ENCODE results near the gene HPCAL4. TPM values are rescaled to one million over a fixed set of nuclear protein-coding genes. Genes with fewer than 3 reads are reported as not detected.

HPCAL4 gene
- total RNA-seq, 1 experiment from 2014 or later: 0.14 TPM

- POLR2A ChIA-PET: no interaction called here
- CTCF ChIA-PET: interaction anchor here (1.2 kb wide), 1 partner anchor 18 kb away, joined by 7 read pairs; no protein-coding TSS in a partner anchor
- Mint-ChIP-seq H3K27ac (ENCODE audit: unreplicated experiment) (no peak overlapping the region), H3K4me3 (ENCODE audit: unreplicated experiment) (no peak overlapping the region), H3K4me1 (ENCODE audit: low read depth, unreplicated experiment) (peaks cover 10% of the 10 kb centered on the region), H3K9me3 (ENCODE audit: unreplicated experiment) (no peaks in the 10 kb centered on the region), H3K36me3 (ENCODE audit: insufficient read depth, unreplicated experiment) (peaks cover 22% of the 10 kb centered on the region), H3K27me3 (ENCODE audit: insufficient read depth, unreplicated experiment) (peaks cover 4% of the 10 kb centered on the region)
- DNase-seq: no peak
- H3K4me3 ChIP-seq (ENCODE audit: low read depth, low read length): no peak overlapping the region
- H3K36me3 ChIP-seq (ENCODE audit: control insufficient read depth, insufficient read depth, low read length): no peaks in the 10 kb centered on the region; the same call in none of the 2 replicates
- intact Hi-C loops (cut with micrococcal nuclease; ENCODE audit: unreplicated experiment): no loop called here
- no peaks in the 10 kb centered on the region for H3K27me3 ChIP-seq (replicated peaks; ENCODE audit: control insufficient read depth, insufficient read depth, low read length)
- BruUV-seq (replicated peaks): no TSS peak
- H3K9me3 ChIP-seq: no peaks in the 10 kb centered on the region
- no peak for TF ChIP-seq CTCF (IDR thresholded peaks at IDR 0.05; ENCODE audit: insufficient read depth in 1 of 2, low read depth in 1 of 2, low read length in 1 of 2, severe bottlenecking in 1 of 2, unreplicated experiment in 1 of 2)
- H3K4me1 ChIP-seq: peaks cover 11% of the 10 kb centered on the region; the same call in 1 of the 2 replicates
Observed at GRCh38 chr1:39737546-39738169, 46.4 kb upstream of the HPCAL4 start.

GRCh38 chr1:39735731-39736130 lies 44.5 kb upstream of the HPCAL4 start:
- intact Hi-C loops (cut with micrococcal nuclease; ENCODE audit: unreplicated experiment): no loop called here
- no peak for TF ChIP-seq CTCF (IDR thresholded peaks at IDR 0.05; ENCODE audit: insufficient read depth in 1 of 2, low read depth in 1 of 2, low read length in 1 of 2, severe bottlenecking in 1 of 2, unreplicated experiment in 1 of 2)
- H3K4me3 Mint-ChIP-seq (ENCODE audit: unreplicated experiment): no peak overlapping the region
- Histone ChIP-seq H3K27me3 (replicated peaks; ENCODE audit: control insufficient read depth, insufficient read depth, low read length) (no peaks in the 10 kb centered on the region), H3K4me1 (peaks cover 11% of the 10 kb centered on the region; the same call in 1 of the 2 replicates), H3K4me3 (ENCODE audit: low read depth, low read length) (no peak overlapping the region), H3K9me3 (no peaks in the 10 kb centered on the region), H3K36me3 (ENCODE audit: control insufficient read depth, insufficient read depth, low read length) (no peaks in the 10 kb centered on the region)
- H3K4me1 Mint-ChIP-seq (ENCODE audit: low read depth, unreplicated experiment): peaks cover 10% of the 10 kb centered on the region
- H3K27me3 Mint-ChIP-seq (ENCODE audit: insufficient read depth, unreplicated experiment): peaks cover 4% of the 10 kb centered on the region
- no peak overlapping the region for H3K27ac Mint-ChIP-seq (ENCODE audit: unreplicated experiment)
- ChIA-PET CTCF (no interaction called here), POLR2A (no interaction called here)
- H3K9me3 Mint-ChIP-seq (ENCODE audit: unreplicated experiment): no peaks in the 10 kb centered on the region
- no peak for DNase-seq
- H3K36me3 Mint-ChIP-seq (ENCODE audit: insufficient read depth, unreplicated experiment): peaks cover 6% of the 10 kb centered on the region
- BruUV-seq (replicated peaks): no TSS peak

GRCh38 chr1:39733161-39733560 lies 41.9 kb upstream of the HPCAL4 start:
- no peaks in the 10 kb centered on the region for H3K36me3 Mint-ChIP-seq (ENCODE audit: insufficient read depth, unreplicated experiment)
- H3K9me3 Mint-ChIP-seq (ENCODE audit: unreplicated experiment): no peaks in the 10 kb centered on the region
- CTCF ChIA-PET: interaction anchor here (0.5 kb wide), 1 partner anchor 40 kb away, joined by 4 read pairs; no protein-coding TSS in a partner anchor
- intact Hi-C loops (cut with micrococcal nuclease; ENCODE audit: unreplicated experiment): no loop called here
- Histone ChIP-seq H3K9me3 (no peaks in the 10 kb centered on the region), H3K4me3 (ENCODE audit: low read depth, low read length) (no peak overlapping the region), H3K4me1 (no peaks in the 10 kb centered on the region), H3K36me3 (ENCODE audit: control insufficient read depth, insufficient read depth, low read length) (no peaks in the 10 kb centered on the region), H3K27me3 (replicated peaks; ENCODE audit: control insufficient read depth, insufficient read depth, low read length) (no peaks in the 10 kb centered on the region)
- DNase-seq: no peak
- H3K4me3 Mint-ChIP-seq (ENCODE audit: unreplicated experiment): no peak overlapping the region
- no TSS peak for BruUV-seq (replicated peaks)
- H3K27me3 Mint-ChIP-seq (ENCODE audit: insufficient read depth, unreplicated experiment): peaks cover 21% of the 10 kb centered on the region
- no peaks in the 10 kb centered on the region for H3K4me1 Mint-ChIP-seq (ENCODE audit: low read depth, unreplicated experiment)
- no peak for TF ChIP-seq CTCF (IDR thresholded peaks at IDR 0.05; ENCODE audit: insufficient read depth in 1 of 2, low read depth in 1 of 2, low read length in 1 of 2, severe bottlenecking in 1 of 2, unreplicated experiment in 1 of 2)
- POLR2A ChIA-PET: no interaction called here
- H3K27ac Mint-ChIP-seq (ENCODE audit: unreplicated experiment): no peak overlapping the region
